Naive thymus-derived CD4-positive, alpha-beta T cell (primary cell): ENCODE results near the gene GGA2. TPM values are rescaled to one million over a fixed set of nuclear protein-coding genes. Genes with fewer than 3 reads are reported as not detected.
"Not testable (repeated sequence)": the region's sequence is repeated elsewhere in the genome, so short reads cannot be mapped to it uniquely, and the experiment has no call there.

Experiments
- ATAC-seq: fragments of 150-1000 bp; cut with Tn5 transposase; 2 replicates; pipeline ENCODE4 v1.10.0; 2021; ENCODE audit warnings: mild to moderate bottlenecking, moderate library complexity
- CTCF ChIA-PET: fragments of 350-600 bp; sonication (Branson Sonifier 250); formaldehyde crosslinking; loops from one replicate; lab custom pipeline; 2021; ENCODE audit warnings: antibody characterized with exemption; lab: Charles Lee
- POLR2A ChIA-PET: fragments of 350-600 bp; sonication (Branson Sonifier 250); formaldehyde crosslinking; loops from one replicate; lab custom pipeline; 2021; ENCODE audit warnings: antibody characterized with exemption, inconsistent platforms; lab: Charles Lee
- DNase-seq, 9 donors: peaks; one replicate each; pipeline versions ENCODE4 v3.0.0 to v3.0.0-alpha.2; 2020 to 2022; ENCODE audit warnings: mixed read lengths in 1 of 9
- H3K27ac ChIP-seq: one replicate; pipeline ENCODE4 v1.7.0; 2013; ENCODE audit warnings: mild to moderate bottlenecking, low read depth, low read length, moderate library complexity
- H3K27me3 ChIP-seq, 2 donors: one replicate each; pipeline ENCODE4 v1.7.0; 2013; ENCODE audit warnings: low read length in 2 of 2, mild to moderate bottlenecking in 2 of 2, moderate library complexity in 2 of 2; ENCODE audit not compliant: control insufficient read depth in 2 of 2, insufficient read depth in 2 of 2
- H3K36me3 ChIP-seq, 3 experiments: 1 replicate in 2 of 3; 2 replicates in 1 of 3; pipeline ENCODE4 v1.7.0; 2013; ENCODE audit warnings: low read length in 3 of 3, mild to moderate bottlenecking in 3 of 3, moderate library complexity in 1 of 3; ENCODE audit not compliant: insufficient read depth in 3 of 3, control insufficient read depth in 2 of 3
- H3K4me1 ChIP-seq, 2 donors: one replicate each; pipeline ENCODE4 v1.7.0; 2013; ENCODE audit warnings: low read length in 2 of 2, mild to moderate bottlenecking in 2 of 2, moderate library complexity in 1 of 2; ENCODE audit not compliant: control insufficient read depth in 2 of 2, insufficient read depth in 2 of 2
- H3K4me3 ChIP-seq: 2 replicates; pipeline ENCODE4 v1.7.0; 2013; ENCODE audit warnings: mild to moderate bottlenecking, low read length
- H3K9me3 ChIP-seq, 3 experiments: 1 replicate in 2 of 3; 2 replicates in 1 of 3; pipeline ENCODE4 v1.7.0; 2013; ENCODE audit warnings: low read length in 3 of 3; ENCODE audit not compliant: control insufficient read depth in 2 of 3
- H3K27ac Mint-ChIP-seq, 9 donors: one replicate each; pipeline ENCODE4 v1.8.0; 2020 to 2022; ENCODE audit warnings: mixed read lengths in 9 of 9, mild to moderate bottlenecking in 8 of 9, moderate library complexity in 5 of 9, inconsistent platforms in 2 of 9
- H3K27me3 Mint-ChIP-seq, 5 donors: one replicate each; pipeline ENCODE4 v1.8.0; 2021 to 2022; ENCODE audit warnings: mixed read lengths in 5 of 5, mild to moderate bottlenecking in 1 of 5
- H3K36me3 Mint-ChIP-seq, 5 donors: one replicate each; pipeline ENCODE4 v1.8.0; 2020 to 2022; ENCODE audit warnings: mixed read lengths in 5 of 5, mild to moderate bottlenecking in 3 of 5, inconsistent platforms in 1 of 5
- H3K4me1 Mint-ChIP-seq, 7 donors: one replicate each; pipeline ENCODE4 v1.8.0; 2020 to 2022; ENCODE audit warnings: mixed read lengths in 7 of 7, mild to moderate bottlenecking in 3 of 7, inconsistent platforms in 1 of 7
- H3K4me3 Mint-ChIP-seq, 10 donors: one replicate each; pipeline ENCODE4 v1.8.0; 2020 to 2022; ENCODE audit warnings: mild to moderate bottlenecking in 10 of 10, mixed read lengths in 10 of 10, moderate library complexity in 6 of 10, inconsistent platforms in 2 of 10
- H3K9me3 Mint-ChIP-seq, 11 donors: one replicate each; pipeline ENCODE4 v1.8.0; 2020 to 2022; ENCODE audit warnings: mixed read lengths in 11 of 11, mild to moderate bottlenecking in 4 of 11, inconsistent platforms in 1 of 11, moderate library complexity in 1 of 11
- intact Hi-C, 2 donors: fragments of 100-400 bp; cut with micrococcal nuclease; formaldehyde crosslinking; loops; one replicate each; pipeline ENCODE4 v1.15.1; 2023
- polyA plus RNA-seq, 2 donors: library from polyadenylated mRNA; unstranded; fragments of 300-500 nt; fragmentation: Illumina TruSeq; gene quantifications; one replicate each; pipeline ENCODE4 v1.2.3, GENCODE V29; 2021
- total RNA-seq, 6 experiments: library from RNA in 5 of 6; stranded (reverse) in 5 of 6; gene quantifications; 1 replicate in 5 of 6; 2 replicates in 1 of 6; pipeline ENCODE4 v1.2.3 and lab custom pipeline; 2021 to 2026

The GGA2 gene
- total and polyA plus RNA-seq, 7 experiments from 2014 or later: 41.7 to 138 (median 104) TPM

- DNase-seq: no peak
- ChIA-PET CTCF (no interaction called here), POLR2A (interaction anchor here (0.6 kb wide), 1 partner anchor 38 kb away, joined by 3 read pairs; no protein-coding TSS in a partner anchor)
- peaks cover 0 to 2% (median 0%) of the 10 kb centered on the region in 11 donors for H3K9me3 Mint-ChIP-seq
- peaks cover 4 to 56% (median 12%) of the 10 kb centered on the region in 3 experiments for H3K36me3 ChIP-seq
- peaks cover 0 to 27% (median 11%) of the 10 kb centered on the region in 5 donors for H3K36me3 Mint-ChIP-seq
- H3K9me3 ChIP-seq: no peaks in the 10 kb centered on the region
- H3K4me1 ChIP-seq: peaks cover 8 to 10% of the 10 kb centered on the region in 2 donors
- H3K27me3 ChIP-seq: no peaks in the 10 kb centered on the region
- no peak overlapping the region for H3K4me3 ChIP-seq
- no peak overlapping the region for H3K27ac Mint-ChIP-seq
- no peak overlapping the region for H3K4me3 Mint-ChIP-seq
- no peak for ATAC-seq
- peaks cover 7 to 19% (median 13%) of the 10 kb centered on the region in 7 donors for H3K4me1 Mint-ChIP-seq
- intact Hi-C loops: no loop called here
- no peak overlapping the region for H3K27ac ChIP-seq
- no peaks in the 10 kb centered on the region for H3K27me3 Mint-ChIP-seq
Measured at GRCh38 chr16:23552161-23552560, 41.9 kb upstream of the GGA2 start.

- Histone ChIP-seq H3K27ac (no peak overlapping the region), H3K27me3 (no peaks in the 10 kb centered on the region), H3K4me3 (no peak overlapping the region), H3K9me3 (no peaks in the 10 kb centered on the region), H3K36me3 (peaks cover 4 to 76% (median 16%) of the 10 kb centered on the region in 3 experiments), H3K4me1 (no peaks in the 10 kb centered on the region)
- POLR2A ChIA-PET: no interaction called here
- Mint-ChIP-seq H3K36me3 (peaks cover 0 to 37% (median 15%) of the 10 kb centered on the region in 5 donors), H3K27ac (no peak overlapping the region), H3K4me3 (no peak overlapping the region), H3K4me1 (peaks cover 0 to 7% (median 0%) of the 10 kb centered on the region in 7 donors), H3K9me3 (peaks cover 0 to 2% (median 0%) of the 10 kb centered on the region in 11 donors), H3K27me3 (no peaks in the 10 kb centered on the region)
- ATAC-seq (no peak), DNase-seq (no peak)
- intact Hi-C loops: no loop called here
- CTCF ChIA-PET: no interaction called here
Measured at GRCh38 chr16:23549938-23550337, 39.6 kb upstream of the GGA2 start.

GRCh38 chr16:23544436-23544835 lies 34.1 kb upstream of the GGA2 start:
- no peaks in the 10 kb centered on the region for H3K27me3 Mint-ChIP-seq
- H3K4me1 ChIP-seq: no peaks in the 10 kb centered on the region
- no peak overlapping the region for H3K4me3 ChIP-seq
- peaks cover 0 to 30% (median 15%) of the 10 kb centered on the region in 5 donors for H3K36me3 Mint-ChIP-seq
- ATAC-seq (no peak), DNase-seq (no peak)
- no peak overlapping the region for H3K4me3 Mint-ChIP-seq
- ChIA-PET POLR2A (no interaction called here), CTCF (no interaction called here)
- H3K27ac Mint-ChIP-seq: no peak overlapping the region
- intact Hi-C loops: no loop called here
- H3K27ac ChIP-seq: no peak overlapping the region
- H3K4me1 Mint-ChIP-seq: peaks cover 0 to 2% (median 0%) of the 10 kb centered on the region in 7 donors
- no peaks in the 10 kb centered on the region for H3K9me3 Mint-ChIP-seq
- H3K27me3 ChIP-seq: no peaks in the 10 kb centered on the region
- H3K9me3 ChIP-seq: no peaks in the 10 kb centered on the region
- H3K36me3 ChIP-seq: peaks cover 0 to 75% (median 4%) of the 10 kb centered on the region in 3 experiments

- peaks cover 0 to 65% (median 4%) of the 10 kb centered on the region in 3 experiments for H3K36me3 ChIP-seq
- H3K4me1 ChIP-seq, DNase-seq, intact Hi-C loops, POLR2A ChIA-PET, H3K27ac ChIP-seq, H3K27me3 ChIP-seq, ATAC-seq, H3K27ac Mint-ChIP-seq, CTCF ChIA-PET, H3K4me3 ChIP-seq, H3K9me3 Mint-ChIP-seq, H3K4me3 Mint-ChIP-seq, H3K9me3 ChIP-seq, H3K4me1 Mint-ChIP-seq, H3K27me3 Mint-ChIP-seq: not testable (repeated sequence)
- H3K36me3 Mint-ChIP-seq: peaks cover 0 to 12% (median 5%) of the 10 kb centered on the region in 5 donors
Measured at GRCh38 chr16:23540817-23541178, 30.5 kb upstream of the GGA2 start.

- Histone ChIP-seq H3K4me3 (no peak overlapping the region), H3K36me3 (peaks cover 0 to 65% (median 0%) of the 10 kb centered on the region in 3 experiments), H3K9me3 (no peaks in the 10 kb centered on the region), H3K27ac (no peak overlapping the region), H3K4me1 (no peaks in the 10 kb centered on the region), H3K27me3 (no peaks in the 10 kb centered on the region)
- intact Hi-C loops: no loop called here
- Mint-ChIP-seq H3K27me3 (no peaks in the 10 kb centered on the region), H3K27ac (no peak overlapping the region), H3K9me3 (no peaks in the 10 kb centered on the region), H3K4me1 (peaks cover 0 to 4% (median 0%) of the 10 kb centered on the region in 7 donors), H3K4me3 (no peak overlapping the region), H3K36me3 (peaks cover 0 to 16% (median 5%) of the 10 kb centered on the region in 5 donors)
- ATAC-seq: no peak
- ChIA-PET POLR2A (interaction anchor here (0.6 kb wide), 2 partner anchors 87 to 657 kb away, joined by 3 read pairs; no protein-coding TSS in a partner anchor), CTCF (interaction anchor here (0.6 kb wide), 2 partner anchors 66 to 266 kb away, joined by 6 to 7 read pairs; no protein-coding TSS in a partner anchor)
- DNase-seq: no peak
Measured at GRCh38 chr16:23539984-23540816, 29.9 kb upstream of the GGA2 start.

- H3K4me3 Mint-ChIP-seq: no peak overlapping the region
- DNase-seq (no peak), ATAC-seq (no peak)
- H3K4me3 ChIP-seq: no peak overlapping the region
- H3K27me3 Mint-ChIP-seq: no peaks in the 10 kb centered on the region
- H3K36me3 Mint-ChIP-seq: peaks cover 0 to 21% (median 5%) of the 10 kb centered on the region in 5 donors
- ChIA-PET POLR2A (no interaction called here), CTCF (interaction anchor here (0.6 kb wide), 1 partner anchor 73 kb away, joined by 3 read pairs; no protein-coding TSS in a partner anchor)
- no peaks in the 10 kb centered on the region for H3K27me3 ChIP-seq
- no peaks in the 10 kb centered on the region for H3K4me1 ChIP-seq
- H3K9me3 Mint-ChIP-seq: no peaks in the 10 kb centered on the region
- H3K27ac ChIP-seq: no peak overlapping the region
- H3K27ac Mint-ChIP-seq: no peak overlapping the region
- H3K9me3 ChIP-seq: no peaks in the 10 kb centered on the region
- peaks cover 0 to 65% (median 0%) of the 10 kb centered on the region in 3 experiments for H3K36me3 ChIP-seq
- intact Hi-C loops: no loop called here
- peaks cover 0 to 4% (median 0%) of the 10 kb centered on the region in 7 donors for H3K4me1 Mint-ChIP-seq
Measured at GRCh38 chr16:23538919-23539278, 28.6 kb upstream of the GGA2 start.
